ENCODE measurements around the gene DHRSX.

- TF ChIP-seq POLR2A (IDR thresholded peaks at IDR 0.05; ENCODE audit: low read depth, low read length) (no peak), ZBTB11 (CRISPR knock-in tag; IDR thresholded peaks at IDR 0.05) (no peak), CTCF (IDR thresholded peaks at IDR 0.05 in 2 of 3, conservative IDR thresholded peaks at IDR 0.05 in 1 of 3; ENCODE audit: control insufficient read depth in 2 of 3, extremely low read depth in 1 of 3, insufficient read depth in 1 of 3, low read depth in 3 of 3, low read length in 3 of 3) (no peak), TCF12 (IDR thresholded peaks at IDR 0.05; ENCODE audit: low read depth, low read length) (no peak), SUZ12 (IDR thresholded peaks at IDR 0.05; ENCODE audit: unreplicated experiment) (no peak), CHD4 (IDR thresholded peaks at IDR 0.05) (no peak), POLR2AphosphoS5 (IDR thresholded peaks at IDR 0.05; ENCODE audit: low read length) (no peak), PBX3 (IDR thresholded peaks at IDR 0.05; ENCODE audit: insufficient replicate concordance, low read depth, low read length) (no peak), YY1 (IDR thresholded peaks at IDR 0.05; ENCODE audit: low read depth, low read length) (no peak), JUND (IDR thresholded peaks at IDR 0.05; ENCODE audit: low read depth, low read length) (no peak), FOXM1 (IDR thresholded peaks at IDR 0.05; ENCODE audit: low read depth, low read length) (no peak), IKZF2 (IDR thresholded peaks at IDR 0.05) (no peak), TCF7 (IDR thresholded peaks at IDR 0.05; ENCODE audit: borderline replicate concordance) (no peak)
These were observed 103.3 kb downstream of the DHRSX start for GRCh38 chrX:2397229-2398063.
